Activated CD4-positive, CD25-positive, alpha-beta regulatory T cell treated with anti-CD3 and anti-CD28 coated beads, Interleukin-2, amount 50 U/mL, for 24 hours (primary cell): ENCODE measurements around the gene LHX8.
"Not testable (repeated sequence)": the region's sequence is repeated elsewhere in the genome, so short reads cannot be mapped to it uniquely, and the experiment has no call there.

Experiments
- ATAC-seq, 2 donors: fragments of 150-1000 bp; cut with Tn5 transposase; one replicate each; pipeline ENCODE4 v1.10.0; 2021; ENCODE audit warnings: mild to moderate bottlenecking in 1 of 2, moderate library complexity in 1 of 2

LHX8 gene

DNA sequence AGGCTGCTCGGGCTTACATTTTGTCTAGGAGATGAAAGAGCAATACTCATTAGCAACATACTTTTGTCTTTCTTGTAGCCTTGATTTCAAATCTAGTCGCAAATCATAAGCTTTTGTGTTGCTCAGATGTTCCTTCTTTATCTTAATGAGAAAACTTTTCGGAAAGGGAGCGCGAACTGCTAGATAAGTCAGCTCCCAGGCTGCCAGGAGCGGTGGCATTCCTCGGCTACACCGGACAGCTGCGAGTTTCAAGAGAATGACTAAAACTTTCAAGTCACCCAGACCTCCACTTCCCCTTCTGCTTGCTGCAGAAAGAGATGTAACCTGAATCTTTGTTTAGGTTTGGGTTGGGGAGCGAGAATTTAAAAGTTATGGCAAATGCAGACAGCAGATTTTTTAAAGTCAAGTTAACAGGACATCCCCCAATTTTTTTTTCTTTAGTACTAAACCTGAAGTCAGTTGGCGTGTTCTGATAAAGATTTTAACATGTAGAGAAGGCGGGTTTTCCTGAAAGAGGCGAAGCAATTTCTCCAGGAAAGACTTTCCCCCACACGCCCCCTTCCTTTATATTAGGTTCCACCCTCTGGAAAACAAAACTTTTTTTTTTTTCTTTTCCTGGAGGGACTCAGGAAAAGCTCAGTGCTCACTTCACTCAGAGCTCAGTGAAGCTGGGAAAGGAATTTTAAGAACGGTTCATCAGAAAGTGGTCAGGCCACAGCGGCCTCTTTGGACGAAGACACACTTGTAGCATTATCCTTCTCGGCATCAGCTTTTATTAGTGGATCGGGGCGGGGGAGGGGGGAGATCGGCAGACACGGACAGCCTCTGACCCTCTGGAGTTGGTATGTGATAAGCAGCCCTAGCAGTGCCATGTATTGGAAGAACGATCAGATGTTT, at the start of gene LHX8:
TSS of gene LHX8 (plus strand) at position 639 of the 897 bp plus-strand sequence. CDS start 2,227 bp downstream, outside the sequence.
- ATAC-seq: no peak

DNA sequence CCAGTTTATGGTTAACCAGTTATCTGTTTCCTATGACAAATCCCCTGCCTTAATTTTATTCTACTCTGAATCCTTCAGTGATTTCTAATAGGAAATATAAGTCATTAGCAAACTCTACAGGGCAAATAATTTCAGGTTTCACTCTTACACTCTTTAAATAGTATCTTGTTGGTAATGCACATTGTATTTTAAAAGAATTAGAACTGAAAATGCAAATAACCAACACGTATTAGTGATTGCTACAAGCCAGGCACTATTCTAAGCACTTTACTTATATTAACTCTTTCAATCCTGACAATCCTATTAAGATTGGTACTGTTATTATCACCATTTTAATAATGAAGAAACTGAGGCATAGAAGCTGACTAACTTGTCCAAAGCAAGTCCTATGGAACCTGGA, 48.3 kb upstream of the LHX8 start:
- no peak for ATAC-seq

DNA sequence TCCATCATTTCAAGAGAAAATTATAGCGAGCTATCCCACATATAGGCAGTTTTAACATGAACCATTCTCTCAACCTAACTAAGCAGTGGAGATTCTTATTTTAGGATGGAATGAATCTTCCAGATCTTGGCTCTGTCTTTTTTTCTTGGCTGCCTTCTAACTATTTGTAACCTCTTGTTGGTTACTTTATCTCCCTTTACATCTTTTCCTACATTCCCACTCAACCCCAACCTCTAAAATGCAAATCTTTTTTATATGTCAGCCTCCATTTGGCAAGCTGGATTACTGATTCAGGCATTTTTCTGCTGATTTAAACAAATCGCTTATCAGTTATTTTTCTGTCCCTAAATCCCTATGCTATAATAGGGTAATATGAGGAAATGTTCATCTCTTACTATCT, 46.9 kb upstream of the LHX8 start:
- ATAC-seq: no peak

DNA sequence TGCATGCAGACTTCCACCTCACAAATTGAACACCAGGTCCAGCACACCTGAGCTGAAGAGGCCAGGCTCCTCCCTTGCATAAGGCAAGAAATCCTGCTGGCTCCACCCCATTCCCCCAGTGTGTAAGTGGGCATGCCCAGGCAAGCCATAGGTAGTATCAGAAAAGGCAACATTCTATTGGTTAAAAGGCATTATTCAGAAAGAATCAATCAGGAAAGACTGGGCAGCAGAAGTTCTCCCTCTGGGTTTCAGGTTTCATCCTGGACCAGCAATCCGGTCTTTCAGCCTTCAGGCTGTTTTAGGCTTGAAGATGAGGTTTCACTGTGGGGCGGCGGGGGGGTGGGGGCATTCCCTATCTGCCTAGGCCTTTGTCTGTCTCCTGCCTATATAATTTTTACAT, 42.0 kb upstream of the LHX8 start:
- no peak for ATAC-seq

GRCh38 chr1:75097654-75098053, 36.5 kb upstream of the LHX8 start:
- no peak for ATAC-seq

DNA sequence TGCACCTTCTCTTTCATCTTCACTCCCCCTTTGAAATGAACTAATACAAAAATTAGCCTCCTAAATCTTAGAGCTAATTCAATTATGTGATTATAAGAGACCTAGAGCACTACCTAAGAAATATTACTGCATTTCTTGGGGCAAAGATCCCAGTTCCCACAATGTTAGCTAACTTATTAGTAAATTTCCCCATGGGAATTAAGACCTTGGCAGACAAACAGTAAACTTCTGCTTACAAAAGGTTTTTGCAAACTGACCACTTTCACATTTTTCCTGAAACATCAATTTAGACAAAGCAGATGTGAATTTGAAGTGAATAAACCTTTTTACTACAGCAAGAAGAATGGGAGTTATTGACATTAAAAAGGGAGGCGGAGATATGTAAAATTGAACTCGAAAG, 34.6 kb upstream of the LHX8 start:
- ATAC-seq: no peak

- no peak for ATAC-seq
Observed at GRCh38 chr1:75100481-75101092, 33.6 kb upstream of the LHX8 start.

DNA sequence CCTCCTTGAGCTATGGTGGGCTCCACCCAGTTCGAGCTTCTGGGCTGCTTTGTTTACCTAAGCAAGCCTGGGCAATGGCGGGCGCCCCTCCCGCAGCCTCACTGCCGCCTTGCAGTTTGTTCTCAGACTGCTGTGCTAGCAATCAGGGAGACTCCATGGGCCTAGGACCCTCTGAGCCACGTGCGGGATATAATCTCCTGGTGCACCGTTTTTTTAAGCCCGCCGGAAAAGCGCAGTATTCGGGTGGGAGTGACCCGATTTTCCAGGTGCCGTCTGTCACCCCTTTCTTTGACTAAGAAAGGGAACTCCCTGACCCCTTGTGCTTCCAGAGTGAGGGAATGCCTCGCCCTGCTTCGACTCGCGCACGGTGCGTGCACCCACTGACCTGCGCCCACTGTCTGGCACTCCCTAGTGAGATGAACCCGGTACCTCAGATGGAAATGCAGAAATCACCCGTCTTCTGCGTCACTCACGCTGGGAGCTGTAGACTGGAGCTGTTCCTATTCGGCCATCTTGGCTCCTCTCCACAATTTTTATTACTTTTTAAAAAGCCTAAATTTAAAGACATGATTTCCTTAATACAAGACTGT, 21.7 kb upstream of the LHX8 start:
- not testable (repeated sequence) for ATAC-seq

GRCh38 chr1:75115654-75116053, 18.5 kb upstream of the LHX8 start:
- ATAC-seq: no peak

DNA sequence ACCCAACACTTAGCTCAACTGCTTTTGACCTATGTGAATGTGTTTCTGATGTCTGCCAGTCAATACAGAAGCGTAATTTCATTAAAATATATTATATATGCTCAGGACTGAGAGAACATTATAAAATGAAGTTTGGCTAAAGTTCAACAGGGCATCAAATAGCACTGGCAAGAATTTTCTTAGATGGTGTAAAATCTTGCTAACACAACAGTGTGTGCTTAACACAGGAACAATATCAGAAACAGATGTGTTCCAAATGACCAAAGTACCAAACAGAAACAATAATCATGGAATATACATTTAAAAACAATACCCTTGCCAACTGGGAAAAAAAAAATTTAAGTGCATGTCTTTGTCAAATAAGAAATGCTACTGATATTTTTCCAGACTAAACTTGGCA, 10.4 kb upstream of the LHX8 start:
- no peak for ATAC-seq

DNA sequence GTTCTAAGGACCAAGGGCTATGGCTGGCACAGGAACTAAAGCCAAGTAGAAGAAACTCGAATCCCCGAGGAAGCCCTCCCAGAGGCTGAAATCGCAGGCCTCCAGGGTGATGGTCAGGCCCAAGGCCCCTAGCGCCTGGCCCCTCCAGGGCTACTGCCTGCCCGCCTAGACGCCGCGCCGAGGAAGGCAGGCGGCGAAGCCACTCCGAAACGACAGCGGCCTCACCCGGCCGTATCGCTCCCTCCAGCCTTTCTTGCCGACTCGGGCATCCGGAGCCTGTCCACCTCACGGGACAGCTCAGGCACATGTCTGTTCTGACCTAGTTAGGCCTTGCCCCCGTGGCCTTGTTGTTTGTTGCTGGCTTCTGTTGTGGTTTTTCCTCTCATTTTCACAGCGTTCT, 9.7 kb upstream of the LHX8 start:
- ATAC-seq: no peak

- no peak for ATAC-seq
Observed at GRCh38 chr1:75125161-75125726, 8.9 kb upstream of the LHX8 start.

DNA sequence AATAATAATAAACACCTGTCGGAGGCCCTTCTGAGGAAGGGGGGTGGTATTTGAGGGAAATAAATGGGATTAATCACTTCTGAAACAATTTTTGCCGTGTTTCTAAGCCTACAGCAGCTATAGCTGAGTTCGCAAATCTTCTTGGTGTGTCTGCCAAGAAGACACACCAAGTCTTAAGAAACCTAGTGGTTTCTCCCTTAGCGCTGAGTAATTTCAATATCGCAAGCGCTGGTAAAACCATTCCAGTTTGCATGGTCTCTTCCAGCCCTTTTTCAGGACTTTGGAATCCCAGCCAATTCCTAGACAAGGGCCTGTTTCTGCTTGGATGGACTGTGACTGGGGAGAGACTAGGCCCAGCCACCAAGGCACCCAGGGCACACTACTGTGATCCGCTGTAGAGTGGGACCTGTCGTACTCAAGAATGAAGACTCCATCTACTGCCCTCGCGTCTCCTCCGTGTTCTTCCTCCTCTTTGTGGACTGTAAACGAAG, 7.5 kb upstream of the LHX8 start:
- no peak for ATAC-seq

GRCh38 chr1:75127916-75128717, 6.1 kb upstream of the LHX8 start:
- no peak for ATAC-seq

GRCh38 chr1:75129660-75129982, 4.6 kb upstream of the LHX8 start:
- no peak for ATAC-seq

- ATAC-seq: no peak
Observed at GRCh38 chr1:75129983-75130789, 4.0 kb upstream of the LHX8 start.

- no peak for ATAC-seq
Observed at GRCh38 chr1:75130865-75131564, 3.2 kb upstream of the LHX8 start.

DNA sequence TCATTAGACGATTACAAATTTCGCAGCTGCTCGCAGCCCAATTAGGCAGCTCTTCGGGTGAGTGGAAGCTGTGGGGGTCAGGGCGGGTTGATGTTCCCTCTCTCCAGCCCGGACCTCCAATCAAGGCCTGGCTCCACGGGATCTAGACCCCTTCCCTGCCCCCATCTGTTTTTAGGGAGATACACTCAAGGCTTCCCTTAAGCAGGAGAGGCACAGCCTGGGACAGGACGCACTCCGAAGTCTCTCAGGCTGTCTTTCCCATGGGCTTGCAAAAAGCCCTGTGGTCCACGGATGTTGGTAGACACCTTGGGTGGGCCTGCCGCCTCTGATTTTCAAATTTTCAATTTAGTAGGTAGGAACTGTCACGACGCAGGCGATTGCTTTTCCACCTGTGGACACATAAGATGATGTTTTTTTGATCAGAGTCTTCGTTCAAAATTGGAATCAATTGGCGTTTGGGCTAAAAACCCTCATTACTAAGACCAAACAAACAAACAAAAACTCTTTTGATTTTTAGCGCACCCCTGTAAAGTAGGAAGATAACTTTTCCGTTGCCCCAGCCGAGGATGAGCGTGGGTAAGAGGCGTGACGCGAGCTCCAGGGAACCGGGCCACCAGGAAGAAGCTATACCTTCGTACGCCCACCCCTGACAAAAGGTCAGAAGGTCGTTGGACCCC, 2.5 kb upstream of the LHX8 start:
- no peak for ATAC-seq

- ATAC-seq: no peak
Observed at GRCh38 chr1:75132242-75132811, 1.9 kb upstream of the LHX8 start.
